ENCODE results near the gene ALOX15B.

The ALOX15B gene

GRCh38 chr17:8032442-8032841, 6.4 kb upstream of the ALOX15B start:
- DNase-seq: no peak

DNA sequence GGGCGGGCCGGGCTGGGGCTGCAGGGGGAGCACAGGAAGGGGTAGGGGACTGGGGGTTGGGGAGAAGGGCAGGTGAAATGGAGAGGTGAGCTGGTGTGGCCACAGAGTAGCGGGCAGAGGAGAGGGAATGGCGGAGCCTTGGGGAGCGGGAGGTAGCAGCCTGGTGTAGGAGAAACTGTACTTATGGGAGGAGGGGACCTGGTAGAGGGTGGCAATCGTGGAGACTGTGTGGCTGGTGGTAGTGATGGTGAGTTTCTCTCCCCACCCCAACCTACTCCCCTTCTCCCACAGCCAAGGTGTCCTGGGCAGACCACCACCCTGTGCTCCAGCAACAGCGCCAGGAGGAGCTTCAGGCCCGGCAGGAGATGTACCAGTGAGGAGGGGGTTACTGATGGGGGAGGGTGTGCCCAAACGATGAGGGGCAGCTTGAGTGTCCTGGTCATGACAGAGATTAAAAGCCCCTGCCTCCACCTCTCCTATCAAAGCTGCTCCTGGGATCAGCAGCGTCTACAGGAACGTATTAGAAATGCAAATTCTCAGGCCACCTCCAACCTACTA, 831 bp downstream of the ALOX15B start:
- DNase-seq: no peak

DNA sequence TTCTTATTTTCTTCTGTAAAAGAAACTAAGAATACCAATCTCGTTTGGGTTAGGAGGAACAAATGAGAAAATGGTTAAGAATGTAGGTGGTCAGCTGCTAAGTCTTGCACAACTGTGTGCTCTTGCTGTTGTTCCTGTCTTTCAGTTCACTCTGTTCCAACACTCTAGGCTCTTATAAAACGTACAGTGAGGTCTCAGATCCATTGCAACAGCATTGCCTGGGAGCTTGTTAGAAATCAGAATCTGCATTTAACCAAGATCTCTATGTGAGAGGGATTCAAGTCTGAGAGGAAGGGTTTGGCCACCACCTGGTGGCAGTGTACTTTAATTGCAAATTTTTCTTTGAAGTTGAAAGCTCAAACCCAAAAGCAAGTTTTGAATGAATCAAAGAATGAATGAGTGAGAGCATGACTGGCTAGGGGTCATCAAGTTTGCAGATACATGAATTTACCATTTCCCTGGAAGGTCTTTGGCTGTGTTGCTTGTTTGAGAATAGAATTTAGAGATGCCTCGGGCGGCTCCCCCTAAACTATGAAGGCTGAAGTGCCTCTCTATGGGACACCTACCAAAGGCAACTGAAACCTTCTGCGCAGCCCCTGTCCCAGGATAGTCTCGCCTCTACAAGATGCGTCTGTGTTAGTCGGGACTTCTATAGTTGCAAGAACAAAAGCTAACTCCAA, 2.5 kb downstream of the ALOX15B start:
- peak in 17 of 58 donors; percentile 5 to 76 (median 18) for DNase-seq

DNA sequence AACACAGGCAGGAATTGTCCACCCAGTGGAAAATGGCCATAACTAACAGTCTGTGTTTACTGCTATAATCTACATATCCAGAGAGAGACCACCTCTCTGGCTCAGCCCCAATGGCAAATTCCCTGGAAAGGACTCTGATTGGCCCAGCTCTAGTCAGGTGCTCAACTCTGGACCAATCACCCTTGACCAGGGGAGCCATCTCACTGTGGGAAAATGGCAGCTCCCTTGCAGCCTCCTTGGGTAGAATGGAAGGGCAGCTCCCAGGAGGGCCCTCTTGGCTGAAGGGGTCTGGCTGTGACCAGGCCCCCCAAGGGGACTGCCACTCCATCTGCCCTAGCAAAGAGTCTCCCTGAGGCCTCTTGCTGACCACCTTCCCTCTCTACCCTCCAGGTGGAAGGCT, 3.1 kb downstream of the ALOX15B start:
- no peak for DNase-seq

DNA sequence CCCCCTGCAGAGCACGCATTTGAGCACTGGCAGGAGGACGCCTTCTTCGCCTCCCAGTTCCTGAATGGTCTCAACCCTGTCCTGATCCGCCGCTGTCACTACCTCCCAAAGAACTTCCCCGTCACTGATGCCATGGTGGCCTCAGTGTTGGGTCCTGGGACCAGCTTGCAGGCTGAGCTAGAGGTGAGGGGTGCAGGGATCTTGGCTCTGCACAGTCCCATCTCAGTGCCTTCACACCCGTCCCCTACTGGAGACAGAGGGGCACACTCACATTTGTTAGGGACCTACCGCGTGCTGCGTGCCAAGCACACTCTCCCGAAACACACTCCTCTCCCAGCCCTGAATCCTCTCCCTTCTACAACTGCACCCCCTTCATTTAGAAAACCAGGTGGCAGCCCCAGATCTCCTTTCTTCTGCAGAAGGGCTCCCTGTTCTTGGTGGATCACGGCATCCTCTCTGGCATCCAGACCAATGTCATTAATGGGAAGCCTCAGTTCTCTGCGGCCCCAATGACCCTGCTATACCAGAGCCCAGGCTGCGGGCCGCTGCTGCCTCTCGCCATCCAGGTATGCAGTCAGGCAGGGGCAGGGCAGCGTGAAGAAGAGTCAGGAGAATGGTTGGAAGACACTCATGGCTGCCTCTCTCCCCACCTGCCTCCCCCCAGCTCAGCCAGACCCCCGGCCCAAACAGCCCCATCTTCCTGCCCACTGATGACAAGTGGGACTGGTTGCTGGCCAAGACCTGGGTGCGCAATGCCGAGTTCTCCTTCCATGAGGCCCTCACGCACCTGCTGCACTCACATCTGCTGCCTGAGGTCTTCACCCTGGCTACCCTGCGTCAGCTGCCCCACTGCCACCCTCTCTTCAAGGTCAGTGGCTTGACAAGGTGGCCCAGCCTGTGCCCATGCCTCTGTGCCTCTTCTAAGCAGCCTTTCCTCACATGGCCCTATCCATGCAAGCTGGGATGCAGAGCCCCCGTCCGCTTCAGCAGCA, 6.3 kb downstream of the ALOX15B start:
- no peak for DNase-seq

GRCh38 chr17:8046306-8046928, 7.6 kb downstream of the ALOX15B start:
- no peak for DNase-seq

GRCh38 chr17:8046929-8047768, 8.3 kb downstream of the ALOX15B start:
- DNase-seq: no peak

DNA sequence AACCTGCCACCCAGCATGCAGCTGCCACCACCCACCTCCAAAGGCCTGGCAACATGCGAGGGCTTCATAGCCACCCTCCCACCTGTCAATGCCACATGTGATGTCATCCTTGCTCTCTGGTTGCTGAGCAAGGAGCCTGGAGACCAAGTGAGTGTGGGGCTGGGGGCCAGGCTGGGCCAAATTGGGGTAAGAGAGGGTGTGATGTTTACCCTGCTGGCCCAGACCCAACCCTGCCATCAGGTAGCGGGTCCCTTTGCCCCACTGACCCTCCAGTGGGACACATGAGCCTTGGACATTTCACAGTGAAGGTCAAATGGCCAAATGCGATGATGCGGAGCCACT, 8.9 kb downstream of the ALOX15B start:
- DNase-seq: no peak

DNA sequence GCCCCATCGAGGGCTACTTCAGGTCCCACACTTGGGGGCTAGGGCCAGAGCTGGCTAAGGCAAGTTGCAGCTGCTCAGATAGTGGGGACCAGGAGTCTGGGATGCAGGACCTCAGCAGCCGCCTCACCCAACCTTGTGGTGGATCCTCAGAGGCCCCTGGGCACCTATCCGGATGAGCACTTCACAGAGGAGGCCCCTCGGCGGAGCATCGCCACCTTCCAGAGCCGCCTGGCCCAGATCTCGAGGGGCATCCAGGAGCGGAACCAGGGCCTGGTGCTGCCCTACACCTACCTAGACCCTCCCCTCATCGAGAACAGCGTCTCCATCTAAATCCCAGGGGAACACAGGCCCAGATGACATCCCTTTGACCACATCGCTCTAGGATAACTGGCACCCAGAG, 9.4 kb downstream of the ALOX15B start:
- no peak for DNase-seq

DNA sequence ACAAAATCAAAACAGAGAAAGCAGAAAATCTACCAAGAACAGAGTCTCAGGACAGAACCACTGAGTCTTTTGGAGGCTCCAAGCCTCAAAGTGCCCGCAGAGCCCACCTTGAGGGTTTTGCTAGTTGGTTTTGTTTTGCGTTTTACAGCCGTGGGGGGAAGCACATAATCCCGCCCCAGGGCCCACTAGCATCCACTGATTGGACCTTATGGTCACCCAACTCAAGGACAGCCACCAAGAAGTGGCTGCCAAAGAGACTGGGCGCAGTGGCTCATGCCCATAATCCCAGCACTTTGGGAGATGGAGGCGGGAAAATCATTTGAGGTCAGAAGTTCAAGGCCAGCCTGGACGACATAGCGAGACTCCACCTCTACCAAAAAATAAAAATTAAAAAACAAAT, 9.9 kb downstream of the ALOX15B start:
- DNase-seq: no peak

- DNase-seq: no peak
Measured at GRCh38 chr17:8051831-8052230, 13.0 kb downstream of the ALOX15B start.

- DNase-seq: no peak
Measured at GRCh38 chr17:8052256-8053252, 13.7 kb downstream of the ALOX15B start.

DNA sequence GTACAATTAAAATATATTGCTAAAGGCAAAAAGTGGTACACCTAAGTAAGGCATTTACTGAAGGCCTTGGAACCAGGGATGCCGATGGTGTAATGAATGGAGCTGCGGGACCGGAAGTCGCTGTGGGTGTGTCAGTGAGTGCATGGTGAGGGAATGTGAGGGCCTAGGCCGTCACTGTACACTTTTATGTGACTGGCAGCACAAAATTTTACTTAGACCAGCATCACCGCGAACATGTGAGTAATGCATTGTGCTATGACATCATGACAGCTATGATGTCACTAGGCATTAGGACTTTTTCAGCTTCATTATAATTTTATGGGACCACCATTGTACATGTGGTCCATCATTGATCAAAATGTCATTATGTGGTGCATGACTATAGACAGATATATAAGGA, 14.7 kb downstream of the ALOX15B start:
- DNase-seq: no peak

DNA sequence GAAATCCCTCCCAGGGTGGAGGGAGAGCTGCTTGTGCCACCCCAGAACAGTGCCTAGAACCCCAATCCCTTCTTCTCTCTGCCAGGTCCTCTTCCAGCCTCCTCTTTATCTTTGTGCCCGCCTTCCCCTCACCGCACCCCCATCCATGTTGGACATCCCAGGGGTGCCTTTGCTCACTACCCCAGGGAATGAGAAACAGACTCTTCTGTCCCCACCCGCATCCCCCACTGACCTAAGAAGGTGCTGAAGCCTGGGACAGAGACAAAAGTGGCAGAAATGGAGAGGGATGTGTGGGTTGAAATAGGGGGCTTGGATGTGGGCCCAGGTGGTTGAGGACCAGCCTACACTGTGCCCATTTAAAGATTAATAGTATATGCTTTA, 17.0 kb downstream of the ALOX15B start:
- DNase-seq: no peak

DNA sequence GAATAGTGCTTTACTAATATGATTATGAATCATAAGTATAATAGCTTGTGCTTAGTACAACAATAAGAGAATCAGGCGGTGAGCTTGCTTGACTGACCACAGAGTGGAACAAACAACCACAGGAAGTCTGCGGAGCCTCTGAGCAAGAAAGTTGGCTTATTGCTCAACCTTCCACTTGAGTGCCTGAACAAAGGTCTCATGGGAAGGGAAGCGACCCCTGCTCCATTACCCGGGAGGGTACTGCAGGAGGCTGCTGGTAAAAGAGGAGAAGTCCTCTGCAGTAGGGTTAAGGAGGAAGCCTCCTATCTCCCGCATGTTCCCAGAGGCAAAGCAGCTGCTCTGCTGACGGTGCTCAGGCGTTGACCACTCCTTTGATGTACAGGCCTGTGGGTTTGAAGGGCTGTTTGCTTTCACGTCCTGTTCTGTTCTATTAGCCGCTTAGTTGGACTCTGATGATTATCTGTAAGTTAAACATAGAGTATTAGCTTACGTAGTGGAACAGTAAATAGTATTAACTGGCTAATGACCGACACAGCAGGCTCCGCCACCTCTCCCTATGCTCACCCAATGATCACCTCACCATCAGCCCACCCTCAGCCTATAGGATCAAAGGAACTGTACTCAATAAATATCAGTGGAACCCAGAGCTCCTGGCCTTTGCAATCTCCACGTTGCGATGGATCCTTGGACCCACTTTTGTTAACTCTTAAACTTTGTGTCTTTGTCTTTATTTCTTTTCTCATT, 17.5 kb downstream of the ALOX15B start:
- peak in 24 of 58 donors; percentile 12 to 64 (median 30) for DNase-seq

DNA sequence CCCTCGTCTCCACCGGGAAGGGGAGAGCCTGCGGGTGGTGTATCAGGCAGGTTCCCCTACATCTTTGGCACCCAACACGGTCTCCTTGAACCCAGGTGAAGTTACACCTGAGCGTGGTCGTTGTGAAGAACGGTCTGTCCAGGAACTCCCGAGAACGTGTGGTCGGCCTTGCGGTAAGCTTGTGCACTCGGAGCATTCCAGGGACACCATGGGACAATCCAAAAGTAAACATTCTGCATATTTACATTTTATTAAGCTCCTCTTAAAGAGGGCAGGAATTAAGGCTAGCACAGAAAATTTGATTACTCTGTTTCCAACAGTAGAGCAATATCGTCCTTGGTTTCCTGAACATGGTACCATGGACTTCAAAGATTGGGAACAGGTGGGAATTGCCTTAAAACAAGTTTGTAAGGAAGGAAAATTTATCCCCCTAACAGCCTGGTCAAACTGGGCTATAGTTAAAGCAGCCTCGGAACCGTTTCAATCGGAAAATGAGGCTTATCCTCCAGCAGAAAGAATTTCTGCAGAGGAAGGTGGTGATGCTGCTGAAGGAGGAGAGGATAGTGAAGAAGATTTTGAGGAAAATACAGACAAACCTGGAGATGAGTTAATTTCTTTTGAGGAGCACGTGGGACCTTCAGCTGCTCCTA, 18.2 kb downstream of the ALOX15B start:
- no peak for DNase-seq

DNA sequence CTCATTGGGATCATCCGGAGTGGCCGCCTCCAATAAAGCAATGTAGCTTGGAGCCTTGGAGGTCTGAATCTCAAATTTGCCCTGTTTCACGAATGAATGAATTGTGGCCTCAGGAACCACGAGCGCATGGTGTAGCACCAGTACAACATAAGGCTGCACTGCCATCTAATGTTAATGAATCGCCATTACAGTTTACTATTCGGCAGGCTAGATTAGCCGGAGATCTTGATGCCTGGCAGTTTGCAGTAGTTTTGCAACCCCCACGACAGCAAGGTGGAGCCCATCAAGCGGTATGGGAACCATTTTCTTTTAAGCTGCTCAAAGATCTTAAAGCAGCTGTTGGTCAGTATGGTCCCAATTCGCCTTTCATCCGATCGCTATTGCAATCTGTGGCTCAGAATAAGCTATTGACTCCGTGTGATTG, 18.8 kb downstream of the ALOX15B start:
- DNase-seq: peak in 25 of 58 donors; percentile 2 to 64 (median 23)

DNA sequence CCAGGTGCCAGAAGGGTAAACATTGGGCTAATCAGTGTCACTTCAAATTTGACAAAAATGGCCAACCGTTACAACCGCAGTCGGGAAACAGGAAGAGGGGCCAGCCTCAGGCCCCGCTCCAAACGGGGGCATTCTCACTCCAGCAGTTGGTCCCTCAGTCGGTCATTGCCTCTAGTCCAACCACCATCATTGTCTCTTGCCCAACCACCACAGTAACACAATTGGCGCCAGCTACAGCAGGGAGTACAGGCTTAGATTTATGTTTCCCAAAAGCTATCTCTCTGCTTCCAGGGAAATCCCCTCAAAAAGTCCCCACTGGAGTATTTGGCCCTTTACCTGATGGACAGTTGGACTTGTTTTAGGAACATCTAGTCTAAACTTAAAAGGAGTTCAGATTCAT, 20.3 kb downstream of the ALOX15B start:
- no peak for DNase-seq

Data from anterior cingulate cortex (tissue), 58 donors.